HG02623 (cell line): ENCODE results near the gene KIAA1328.

ENCODE experiments used
- ATAC-seq: cut with Tn5 transposase; IDR thresholded peaks from one replicate; pipeline ENCODE4 v1.9.1; 2021; ENCODE audit warnings: moderate library complexity; ENCODE audit not compliant: unreplicated experiment

The KIAA1328 gene

DNA sequence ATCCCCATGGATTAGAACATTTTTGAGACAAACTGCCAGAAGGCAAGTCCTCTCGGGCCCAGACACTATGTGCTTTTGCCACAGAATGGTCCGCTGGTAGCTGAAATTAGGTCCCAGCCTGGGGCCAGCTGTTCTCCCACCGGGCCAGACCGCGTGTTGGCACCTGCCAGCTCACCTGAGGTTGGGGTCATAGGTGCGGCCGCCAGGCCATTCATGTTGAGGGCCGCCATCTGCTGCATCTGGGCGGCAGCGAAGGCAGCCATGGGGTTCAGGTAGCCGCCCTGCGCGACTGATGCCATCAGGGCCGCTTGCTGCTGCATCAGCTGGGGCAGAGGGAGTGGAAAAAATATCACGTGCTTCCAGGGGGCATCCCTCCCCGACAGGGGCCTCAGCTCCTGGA is 443.9 kb downstream of the KIAA1328 start:
- ATAC-seq: no peak

DNA sequence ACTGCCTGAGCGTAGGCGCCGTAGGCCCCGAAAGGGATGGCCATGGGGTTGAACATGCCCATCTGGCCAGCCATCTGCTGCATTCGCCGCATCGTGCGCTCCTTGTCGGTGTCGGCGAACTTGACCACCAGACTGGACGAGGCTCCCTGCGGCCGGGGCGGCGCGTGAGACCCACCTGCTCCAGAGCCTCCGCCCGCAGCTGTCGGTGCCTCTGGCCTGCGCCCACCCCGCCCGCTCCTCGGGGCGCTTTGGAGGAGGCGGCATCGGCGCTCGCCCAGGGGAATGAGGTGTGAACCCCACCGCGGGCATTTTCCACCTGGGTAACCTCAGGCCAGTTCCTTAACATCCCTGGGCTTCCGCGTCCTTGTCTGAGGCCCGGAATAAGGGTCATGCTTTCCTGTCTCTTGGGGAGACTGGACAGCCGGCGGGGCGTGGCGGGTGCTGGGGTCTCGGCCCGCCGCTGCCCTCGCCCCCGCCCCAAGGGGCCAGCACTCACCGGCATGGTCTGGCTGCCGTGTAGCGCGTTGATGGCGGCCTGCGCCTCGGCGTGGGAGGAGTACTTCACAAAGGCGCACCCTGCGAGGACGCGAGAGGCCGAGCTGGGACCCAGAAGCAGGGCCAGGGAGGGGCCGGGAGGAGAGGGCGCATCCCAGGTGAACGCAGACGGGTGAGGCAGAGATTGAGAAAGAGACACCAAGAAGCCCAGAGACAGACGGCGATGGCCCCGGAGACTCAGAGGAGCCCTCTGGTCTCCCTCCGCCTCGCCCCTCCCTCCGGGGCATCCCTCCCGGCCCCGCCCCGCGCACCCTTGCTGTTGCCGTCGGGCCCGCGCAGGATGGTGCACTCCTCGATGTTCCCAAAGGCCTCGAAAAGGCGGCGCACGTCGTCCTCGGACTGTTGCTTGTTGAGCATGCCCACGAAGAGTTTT is 445.6 kb downstream of the KIAA1328 start:
- ATAC-seq: no peak

DNA sequence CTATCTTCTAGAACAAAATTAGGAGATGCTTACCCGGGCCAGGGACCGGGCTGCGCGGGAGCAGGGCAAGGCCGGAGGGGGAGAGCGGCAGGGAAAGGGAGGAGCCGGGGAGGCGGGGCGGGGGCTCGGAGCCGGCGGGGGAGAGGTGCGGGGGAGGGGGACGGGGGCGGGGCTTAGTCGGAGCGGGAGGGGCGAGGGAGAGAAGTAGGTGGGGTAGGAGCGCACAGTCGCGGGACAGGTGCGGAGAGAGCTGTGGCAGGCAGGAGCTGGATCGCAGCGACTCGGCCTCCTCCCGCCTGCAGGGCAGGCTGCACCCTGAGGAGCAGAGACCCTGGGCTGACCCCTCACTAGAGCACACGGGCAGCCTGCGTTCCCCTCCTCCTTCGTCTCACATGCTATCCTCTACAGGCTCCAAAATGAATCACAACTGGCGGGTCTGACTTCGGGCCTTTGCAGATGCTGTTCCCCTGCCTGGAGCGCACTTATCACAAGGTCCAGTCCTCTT is 446.4 kb downstream of the KIAA1328 start:
- ATAC-seq: no peak

GRCh38 chr18:37276111-37276890 is 447.4 kb downstream of the KIAA1328 start:
- ATAC-seq: no peak

DNA sequence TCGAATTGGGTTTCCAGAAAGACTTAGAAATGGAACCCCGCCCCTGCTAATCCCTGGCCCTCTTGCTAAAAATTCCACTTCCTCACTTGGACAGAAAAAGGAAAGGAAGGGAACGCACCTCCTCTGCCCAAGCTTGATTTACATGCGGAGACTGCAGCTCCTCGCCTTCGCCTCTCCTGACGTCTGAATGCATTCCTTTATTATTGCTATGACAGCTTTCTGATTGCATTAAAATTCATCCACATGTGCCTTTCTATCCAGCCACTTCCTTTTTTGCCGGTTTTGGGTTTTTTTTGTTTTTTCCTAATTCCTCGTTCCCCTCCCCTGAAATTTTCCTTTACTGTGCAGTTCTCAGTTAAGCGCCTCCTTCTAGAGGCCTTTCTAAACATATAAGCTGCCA is 448.9 kb downstream of the KIAA1328 start:
- no peak for ATAC-seq
